Stimulated activated memory B cell treated with anti-CD40 and anti-IgM and Interleukin-4, amounts not matched to agents 10 μg/mL and 1 μg/mL and 100 μg/mL, for 72 hours (primary cell): ENCODE data around the gene IL2.

Experiments used
- ATAC-seq: fragments of 150-1000 bp; cut with Tn5 transposase; 2 replicates; pipeline ENCODE4 v1.10.0; 2021
- H3K27ac Mint-ChIP-seq: one replicate; pipeline ENCODE4 v1.8.0; 2022; ENCODE audit warnings: mild to moderate bottlenecking, mixed read lengths
- H3K27me3 Mint-ChIP-seq: one replicate; pipeline ENCODE4 v1.8.0; 2022; ENCODE audit warnings: mixed read lengths
- H3K36me3 Mint-ChIP-seq: one replicate; pipeline ENCODE4 v1.8.0; 2022; ENCODE audit warnings: mixed read lengths
- H3K4me1 Mint-ChIP-seq: one replicate; pipeline ENCODE4 v1.8.0; 2022; ENCODE audit warnings: mixed read lengths
- H3K4me3 Mint-ChIP-seq: one replicate; pipeline ENCODE4 v1.8.0; 2022; ENCODE audit warnings: mild to moderate bottlenecking, moderate library complexity, mixed read lengths
- H3K9me3 Mint-ChIP-seq: one replicate; pipeline ENCODE4 v1.8.0; 2022; ENCODE audit warnings: mixed read lengths

IL2 gene

DNA sequence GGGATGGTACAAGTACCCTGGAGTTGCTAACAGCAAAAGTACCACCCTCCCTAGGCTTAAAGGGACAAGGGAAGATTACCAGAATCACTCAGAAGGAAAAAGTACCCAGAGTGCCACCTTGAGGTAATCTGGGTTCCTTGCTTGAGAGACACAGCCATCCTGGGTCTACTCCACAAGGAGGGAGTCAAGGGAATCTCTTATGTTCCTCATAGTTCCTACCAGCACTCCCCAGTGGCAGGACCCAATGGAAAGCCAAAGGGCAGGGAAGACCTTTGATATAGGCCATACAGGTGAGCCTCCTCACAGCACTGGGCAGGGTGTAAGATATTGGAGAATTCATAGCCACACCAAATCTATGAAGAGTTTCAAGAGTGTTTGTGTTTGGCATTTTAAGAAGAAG lies 5.7 kb downstream of the IL2 start:
- ATAC-seq = no peak

DNA sequence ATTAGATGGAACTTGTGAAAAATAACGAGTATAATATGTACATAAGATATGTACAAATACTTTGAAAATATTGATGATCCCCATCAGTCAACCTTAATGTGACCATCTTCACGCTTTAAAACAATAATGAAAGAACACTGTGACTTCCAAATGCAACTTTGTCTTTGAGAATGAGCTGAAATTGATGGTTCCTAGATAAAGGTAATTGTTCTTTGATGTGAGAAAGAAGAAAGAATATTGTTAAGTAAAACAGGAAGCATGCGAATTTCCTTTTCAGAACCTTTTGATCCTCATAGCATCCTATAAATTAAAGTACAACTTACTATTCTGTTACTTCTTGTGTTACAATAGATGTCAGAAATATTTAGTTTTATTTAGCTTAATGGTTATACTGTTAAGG lies 22.2 kb downstream of the IL2 start:
- no peaks in the 10 kb centered on the region for H3K4me1 Mint-ChIP-seq
- H3K27me3 Mint-ChIP-seq = peaks cover 12% of the 10 kb centered on the region
- ATAC-seq = no peak
- H3K27ac Mint-ChIP-seq = no peak overlapping the region
- H3K36me3 Mint-ChIP-seq = no peaks in the 10 kb centered on the region
- no peak overlapping the region for H3K4me3 Mint-ChIP-seq
- no peaks in the 10 kb centered on the region for H3K9me3 Mint-ChIP-seq

More for the DNA sequence above, 5.7 kb downstream of the IL2 start:
- H3K4me3 Mint-ChIP-seq = no peak overlapping the region
- H3K27ac Mint-ChIP-seq = no peak overlapping the region
- H3K4me1 Mint-ChIP-seq = peaks cover 7% of the 10 kb centered on the region
- no peaks in the 10 kb centered on the region for H3K9me3 Mint-ChIP-seq
- H3K27me3 Mint-ChIP-seq = peaks cover 33% of the 10 kb centered on the region
- no peaks in the 10 kb centered on the region for H3K36me3 Mint-ChIP-seq

DNA sequence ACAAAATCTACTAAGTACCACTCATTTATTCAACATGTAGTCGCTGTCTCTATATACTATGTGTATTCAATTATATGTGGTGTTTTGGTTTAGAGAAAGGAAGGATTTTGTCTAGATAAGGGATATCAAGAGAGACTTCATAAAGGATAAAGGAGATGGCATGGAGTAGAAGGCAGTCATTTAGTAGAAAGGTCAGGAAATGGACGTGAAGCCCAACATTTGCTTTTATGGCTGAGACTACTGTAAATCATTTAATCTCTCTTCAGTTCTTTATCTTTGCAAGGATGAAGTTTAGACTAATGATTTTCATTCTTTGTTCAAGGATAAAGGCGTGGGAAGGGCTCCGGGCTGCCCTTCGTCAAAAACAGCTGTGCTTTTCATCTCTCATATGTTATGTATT lies 25.2 kb downstream of the IL2 start:
- no peaks in the 10 kb centered on the region for H3K4me1 Mint-ChIP-seq
- no peak overlapping the region for H3K27ac Mint-ChIP-seq
- ATAC-seq = no peak
- H3K4me3 Mint-ChIP-seq = no peak overlapping the region
- H3K9me3 Mint-ChIP-seq = no peaks in the 10 kb centered on the region
- H3K27me3 Mint-ChIP-seq = peaks cover 12% of the 10 kb centered on the region
- H3K36me3 Mint-ChIP-seq = no peaks in the 10 kb centered on the region

DNA sequence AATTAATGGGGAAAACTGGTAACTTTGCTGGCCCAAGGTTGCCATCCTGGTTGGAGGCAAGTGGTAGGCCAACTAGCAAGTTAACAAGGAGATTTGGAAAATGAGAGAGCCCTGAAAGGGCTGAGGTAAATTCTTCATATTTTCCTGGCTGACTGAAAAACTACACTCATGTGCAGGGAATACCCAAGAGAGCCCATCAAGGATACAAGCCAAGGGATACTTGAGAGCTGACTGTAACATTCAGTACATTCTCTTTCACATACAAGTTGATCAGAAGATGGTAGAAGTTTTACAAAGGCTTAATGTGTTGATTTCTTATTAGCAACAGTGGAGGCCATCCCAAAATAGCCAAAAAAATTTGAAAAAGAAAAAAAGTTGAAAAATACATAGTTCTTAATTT lies 33.3 kb downstream of the IL2 start:
- peaks cover 12% of the 10 kb centered on the region for H3K27me3 Mint-ChIP-seq

DNA sequence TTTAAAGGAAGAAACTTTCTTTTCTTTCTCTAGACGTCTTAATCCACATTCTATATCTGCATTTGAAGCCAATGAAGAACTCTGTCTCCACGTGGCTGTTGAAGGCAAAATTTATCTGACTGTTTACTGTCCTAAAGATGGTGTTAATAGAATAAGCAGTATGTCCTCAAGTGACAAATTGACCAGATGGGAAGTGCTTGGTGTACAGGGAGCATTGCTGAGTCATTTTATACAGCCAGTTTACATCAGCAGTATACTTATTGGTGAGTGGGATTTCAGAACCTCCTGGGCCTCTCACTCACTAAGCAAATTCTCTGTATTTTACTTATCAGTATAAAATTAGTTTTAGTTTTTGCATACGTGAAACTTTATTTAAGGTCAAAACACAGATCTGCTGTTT lies 44.0 kb downstream of the IL2 start:
- Mint-ChIP-seq H3K36me3 (no peaks in the 10 kb centered on the region), H3K27ac (no peak overlapping the region), H3K4me1 (no peaks in the 10 kb centered on the region), H3K4me3 (no peak overlapping the region), H3K9me3 (no peaks in the 10 kb centered on the region), H3K27me3 (peaks cover 6% of the 10 kb centered on the region)
- ATAC-seq = no peak

More for the DNA sequence above, 33.3 kb downstream of the IL2 start:
- no peak overlapping the region for H3K4me3 Mint-ChIP-seq
- no peaks in the 10 kb centered on the region for H3K36me3 Mint-ChIP-seq
- H3K27ac Mint-ChIP-seq = no peak overlapping the region
- H3K4me1 Mint-ChIP-seq = no peaks in the 10 kb centered on the region
- peaks cover 4% of the 10 kb centered on the region for H3K9me3 Mint-ChIP-seq
- ATAC-seq = no peak

DNA sequence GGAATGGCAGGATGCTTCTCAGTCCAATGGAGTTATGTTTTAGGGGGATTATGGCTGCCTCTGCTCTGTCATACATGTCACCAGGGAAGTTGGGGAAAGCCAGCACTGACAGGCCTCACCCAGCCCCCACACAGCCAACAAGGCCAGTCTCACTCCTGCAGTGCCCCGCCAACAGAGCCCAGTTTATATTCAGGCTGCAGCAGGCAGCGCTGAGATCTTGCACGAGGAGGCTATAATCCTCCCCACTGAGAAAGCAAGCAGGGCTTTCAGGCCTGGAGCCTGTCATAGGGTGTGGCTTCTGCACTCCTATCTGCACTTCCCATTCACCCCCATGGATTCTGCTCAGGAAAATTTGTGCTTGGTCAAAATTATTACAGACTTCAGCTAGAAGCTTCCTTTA lies 52.7 kb downstream of the IL2 start:
- no peaks in the 10 kb centered on the region for H3K4me1 Mint-ChIP-seq
- no peaks in the 10 kb centered on the region for H3K27me3 Mint-ChIP-seq
- peak; percentile 46 for ATAC-seq
- H3K36me3 Mint-ChIP-seq = no peaks in the 10 kb centered on the region
- H3K27ac Mint-ChIP-seq = no peak overlapping the region
- H3K4me3 Mint-ChIP-seq = no peak overlapping the region
- no peaks in the 10 kb centered on the region for H3K9me3 Mint-ChIP-seq
